Skin of body (tissue), 2 donors: Measurements from ENCODE around the gene SPATA46. TPM values are rescaled to one million over a fixed set of nuclear protein-coding genes. Genes with fewer than 3 reads are reported as not detected.

ENCODE experiments used
- DNase-seq: peaks from one replicate; lab custom pipeline; 2025; lab: John Stamatoyannopoulos, UW
- total RNA-seq: library from RNA; depleted of rRNA; stranded (reverse); fragments of >200 nt; gene quantifications from one replicate; pipeline ENCODE4 v1.2.3, GENCODE V29; 2014

The SPATA46 gene
- total RNA-seq, 1 donor from 2014 or later, result not detected

- DNase-seq, result no peak
These were observed 15.3 kb upstream of the SPATA46 start for GRCh38 chr1:162391790-162392563.

DNA sequence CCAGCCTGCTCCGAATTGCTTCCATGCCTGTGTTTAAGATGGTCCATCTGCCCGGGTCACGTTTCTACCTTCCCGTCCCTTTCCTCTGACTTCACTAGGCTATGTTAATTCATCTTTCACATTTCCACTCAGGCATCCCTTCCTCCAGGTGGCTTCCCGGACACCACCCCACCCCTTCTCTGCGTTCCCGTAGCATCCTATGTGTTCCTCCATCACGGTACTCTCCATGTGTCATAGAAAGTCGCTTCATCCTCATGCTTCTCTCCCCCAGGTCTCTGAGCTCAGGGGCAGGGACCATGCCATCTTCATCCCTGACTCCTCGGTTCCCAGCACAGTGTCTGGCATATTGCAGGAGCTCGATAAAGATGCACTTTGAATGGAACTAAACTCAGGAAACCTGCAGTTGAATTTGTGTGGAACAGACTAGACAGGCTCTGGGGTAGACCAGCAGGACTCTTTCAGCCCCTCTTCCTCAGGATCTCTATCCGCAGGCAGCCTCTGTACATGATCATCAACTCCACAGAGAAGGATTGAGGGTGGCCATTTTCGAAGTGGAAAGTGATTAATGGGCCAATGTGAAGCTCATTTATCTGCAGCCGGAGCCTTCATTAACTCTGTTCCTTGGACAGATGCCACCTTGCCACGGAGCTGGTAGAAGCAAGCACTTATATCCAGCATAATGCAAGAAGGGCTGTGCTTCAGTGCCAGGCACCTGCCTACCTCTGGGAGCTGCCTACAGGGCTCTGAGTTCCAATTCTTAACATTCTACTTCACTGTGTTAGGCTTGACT lies 13.9 kb upstream of the SPATA46 start:
- no peak for DNase-seq

DNA sequence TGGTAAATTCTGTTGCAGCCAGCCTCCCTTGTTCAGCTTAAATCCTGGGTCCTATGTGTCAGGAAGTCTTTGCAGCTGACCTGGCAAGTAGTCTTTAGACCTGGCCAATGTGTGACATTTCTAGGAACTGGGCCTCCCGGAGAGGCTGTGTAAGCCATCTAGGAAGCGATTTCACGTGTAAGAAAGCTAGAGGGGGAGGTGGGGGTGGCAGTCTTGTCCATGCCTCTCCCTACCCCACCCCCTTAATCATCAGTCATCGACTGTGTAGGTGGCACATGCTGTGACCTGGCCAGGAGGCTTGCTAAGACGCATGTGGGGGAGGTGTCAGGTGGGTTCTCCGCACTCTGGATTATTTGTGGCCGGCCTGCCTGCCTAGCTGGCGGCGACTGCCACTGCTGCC lies 13.3 kb upstream of the SPATA46 start:
- no peak for DNase-seq

DNA sequence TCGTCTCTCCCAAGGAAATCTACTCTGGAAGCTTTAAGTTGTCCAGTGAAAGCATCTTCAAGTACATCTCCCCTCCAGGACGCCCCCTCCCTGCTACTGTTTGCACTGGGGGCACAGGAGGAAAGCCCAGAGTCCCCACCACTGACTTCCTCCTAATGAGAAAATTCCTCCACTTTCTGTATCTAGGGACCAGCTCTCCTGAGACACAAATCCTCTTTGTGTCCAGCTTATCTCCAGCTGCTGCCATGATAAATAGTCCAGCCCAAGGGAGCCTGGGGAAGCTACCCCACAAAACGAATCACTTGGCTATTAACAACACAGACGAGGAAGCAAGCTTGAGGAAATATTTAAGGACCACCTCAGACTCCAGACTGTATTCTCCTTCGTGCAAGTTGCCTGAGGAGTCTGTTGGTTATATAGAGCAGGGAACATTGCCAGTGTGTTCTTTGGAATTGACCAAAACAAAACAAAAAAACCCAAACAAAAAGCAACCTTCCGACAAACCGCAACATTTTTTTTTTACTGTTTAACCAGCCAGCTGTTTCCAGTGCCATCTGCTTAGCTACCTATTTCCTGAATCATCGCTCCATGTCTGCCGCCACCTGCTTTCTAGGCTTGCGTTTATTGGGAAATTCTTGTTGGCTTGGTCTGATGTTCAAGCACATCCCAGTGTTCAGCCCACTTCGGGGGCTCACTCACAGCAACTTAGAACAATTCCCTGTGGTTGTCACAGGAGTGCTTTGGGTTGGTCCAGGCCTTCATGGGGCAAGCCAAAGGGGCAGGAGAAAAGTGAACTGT lies 12.6 kb upstream of the SPATA46 start:
- DNase-seq, result no peak

DNA sequence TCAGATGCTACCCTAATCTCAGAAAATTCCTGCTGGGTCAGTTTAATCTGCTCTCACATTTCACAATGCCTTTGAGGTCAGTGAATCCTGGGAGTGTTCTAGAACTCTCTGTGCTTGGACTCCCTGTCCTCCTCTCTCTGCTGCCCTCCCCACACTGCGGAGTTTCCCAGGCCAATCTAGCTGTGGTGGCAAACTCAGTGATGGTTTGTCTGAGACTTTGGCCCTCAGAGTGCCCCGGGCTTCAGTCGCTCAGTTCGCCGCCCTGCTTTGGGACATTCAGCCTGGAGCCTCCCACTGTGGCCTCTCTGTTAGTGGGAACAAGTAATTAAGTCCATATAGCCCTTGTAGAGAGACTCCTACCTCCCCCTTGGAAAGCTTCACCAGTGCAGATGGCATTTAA lies 12.0 kb upstream of the SPATA46 start:
- no peak for DNase-seq

DNA sequence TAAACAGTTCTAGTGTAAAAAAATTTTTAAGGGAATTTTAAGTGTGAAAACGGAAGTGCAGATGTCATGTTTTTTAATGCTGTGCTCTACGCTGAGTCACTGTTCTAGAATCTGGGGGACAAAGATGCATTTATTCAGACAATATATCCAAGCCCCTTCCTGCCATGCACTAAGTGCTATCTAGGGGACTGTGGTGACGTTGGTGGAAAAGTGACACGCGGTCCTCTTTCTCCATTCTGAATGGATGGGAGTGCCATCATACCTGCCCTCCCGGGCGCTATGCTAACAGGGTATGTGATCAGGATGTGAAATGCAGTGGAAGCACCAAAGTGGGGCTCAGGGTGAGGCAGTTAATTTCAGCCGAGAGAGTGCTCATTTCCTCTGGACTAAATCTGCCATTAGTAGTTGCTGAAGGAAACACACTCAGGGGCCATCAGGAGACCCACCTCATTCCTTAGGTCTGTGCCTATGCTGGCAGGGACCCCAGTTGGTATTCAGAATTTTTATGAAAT lies 11.5 kb upstream of the SPATA46 start:
- DNase-seq, result no peak

- DNase-seq, result no peak
These were observed 10.8 kb upstream of the SPATA46 start for GRCh38 chr1:162387226-162388082.

DNA sequence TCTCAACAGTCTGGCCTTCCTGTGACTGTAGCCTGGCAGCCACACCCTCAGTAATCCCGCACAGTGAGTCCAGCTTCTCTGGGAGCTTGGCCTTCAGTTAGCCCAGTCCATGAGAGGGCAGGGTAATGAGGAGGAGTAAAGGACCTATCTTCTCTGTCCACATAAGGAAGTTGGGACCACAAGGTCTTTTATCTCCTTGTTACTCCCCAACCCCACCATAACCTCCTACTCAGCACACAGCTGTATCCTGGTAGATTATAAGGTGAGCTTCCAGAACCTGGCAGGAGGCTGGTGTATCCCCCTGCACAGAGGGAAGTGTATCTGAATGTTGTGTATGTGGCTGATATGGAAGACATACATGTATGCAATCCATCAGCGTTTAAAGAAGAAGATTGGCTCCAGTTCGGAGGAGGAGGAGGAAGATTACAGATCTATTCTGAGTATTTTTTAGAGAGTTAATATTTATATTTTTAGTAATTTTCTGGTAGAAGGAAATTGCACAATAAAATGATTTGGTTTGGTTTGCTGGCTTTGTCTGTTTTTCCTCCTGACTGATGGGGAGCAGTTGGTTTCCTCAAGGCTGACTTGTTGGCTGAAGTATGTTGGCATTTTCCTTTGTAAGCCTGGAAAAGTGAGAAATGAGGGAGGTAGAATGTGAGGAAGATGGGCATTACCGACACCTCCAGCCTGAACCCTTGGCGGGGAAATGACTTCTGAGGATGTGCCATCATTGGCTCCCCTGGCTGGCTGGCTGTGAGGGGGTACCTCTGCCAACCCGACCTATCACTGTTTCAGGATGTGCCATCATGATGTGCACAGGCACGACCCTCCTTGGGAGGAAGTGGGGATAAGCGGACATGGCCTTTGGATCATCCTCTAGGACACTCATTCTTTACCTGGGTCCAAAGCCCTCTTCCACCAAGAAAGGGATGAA lies 9.9 kb upstream of the SPATA46 start:
- no peak for DNase-seq

DNA sequence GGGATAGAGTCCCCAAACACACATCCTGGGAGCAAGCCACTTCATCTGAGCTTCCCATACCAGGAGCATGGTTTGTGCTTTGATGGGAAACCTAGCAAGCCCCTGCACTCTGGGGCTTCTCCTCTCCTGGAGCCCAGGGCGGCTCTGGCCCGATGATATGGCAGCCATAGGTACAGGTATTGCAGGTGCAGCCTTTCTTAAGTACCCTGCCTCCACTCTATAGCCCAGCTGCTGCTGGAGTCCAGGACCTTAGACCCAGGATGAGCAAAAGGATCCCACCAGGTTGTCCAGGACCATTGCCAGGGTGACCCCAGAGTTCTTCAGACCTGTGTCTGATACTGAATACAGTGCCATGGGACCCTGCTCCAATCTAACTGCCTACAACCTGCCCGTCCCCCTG lies 9.0 kb upstream of the SPATA46 start:
- DNase-seq, result no peak

- DNase-seq, result no peak
These were observed 8.6 kb upstream of the SPATA46 start for GRCh38 chr1:162385280-162385623.

DNA sequence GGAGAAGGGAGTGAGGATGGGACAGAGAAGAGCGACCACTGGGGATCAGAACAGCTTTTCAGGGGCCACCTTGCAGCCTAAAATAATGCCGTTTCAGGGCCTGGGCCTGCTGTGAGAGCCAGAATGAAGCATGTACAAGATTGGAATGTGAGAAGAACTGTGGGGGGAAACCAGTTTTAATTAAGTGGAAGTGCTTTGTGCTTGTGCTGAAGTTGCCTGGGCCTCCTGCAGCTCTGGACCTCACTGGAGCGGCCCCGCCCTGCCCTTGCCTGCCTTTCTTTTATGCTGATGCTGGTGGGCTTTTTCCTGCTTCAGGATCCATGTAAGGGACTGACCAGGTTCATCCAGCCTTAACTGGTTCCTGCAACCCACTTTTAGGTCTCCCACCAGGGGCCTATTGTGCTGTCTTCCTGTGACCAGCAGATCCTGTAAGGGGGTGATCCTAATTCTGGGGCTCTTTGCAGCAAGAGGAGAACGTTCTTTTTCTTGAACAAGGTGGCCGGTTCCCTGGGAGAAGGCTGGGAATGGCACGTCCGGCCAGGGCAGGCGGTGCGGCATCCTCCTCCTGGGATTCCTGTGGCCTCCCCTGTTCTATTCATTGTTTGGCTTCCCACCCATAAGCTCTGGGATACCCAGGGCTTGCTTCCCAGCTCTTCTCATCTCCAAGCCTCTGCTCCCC lies 8.1 kb upstream of the SPATA46 start:
- no peak for DNase-seq

- no peak for DNase-seq
These were observed 7.5 kb upstream of the SPATA46 start for GRCh38 chr1:162384116-162384515.

DNA sequence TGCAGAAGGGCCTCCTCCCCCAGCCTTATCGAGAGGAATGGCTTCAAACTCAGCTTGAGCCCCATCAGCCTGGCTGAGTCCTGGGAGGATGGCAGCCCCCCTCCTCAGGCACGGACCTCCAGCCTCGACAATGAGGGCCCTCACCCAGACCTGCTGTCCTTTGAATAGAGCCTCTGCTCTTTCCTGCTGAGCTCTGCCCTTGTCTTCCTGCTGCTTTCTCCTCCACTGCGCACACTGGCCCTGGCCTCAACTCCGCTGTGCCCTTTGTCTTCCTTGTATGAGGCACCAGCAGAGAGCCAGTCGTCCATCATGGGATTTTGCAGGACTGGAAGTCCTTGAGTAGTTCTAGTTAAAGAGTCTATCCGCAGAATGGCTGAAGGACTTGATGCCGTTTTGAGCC lies 6.9 kb upstream of the SPATA46 start:
- DNase-seq, result no peak

DNA sequence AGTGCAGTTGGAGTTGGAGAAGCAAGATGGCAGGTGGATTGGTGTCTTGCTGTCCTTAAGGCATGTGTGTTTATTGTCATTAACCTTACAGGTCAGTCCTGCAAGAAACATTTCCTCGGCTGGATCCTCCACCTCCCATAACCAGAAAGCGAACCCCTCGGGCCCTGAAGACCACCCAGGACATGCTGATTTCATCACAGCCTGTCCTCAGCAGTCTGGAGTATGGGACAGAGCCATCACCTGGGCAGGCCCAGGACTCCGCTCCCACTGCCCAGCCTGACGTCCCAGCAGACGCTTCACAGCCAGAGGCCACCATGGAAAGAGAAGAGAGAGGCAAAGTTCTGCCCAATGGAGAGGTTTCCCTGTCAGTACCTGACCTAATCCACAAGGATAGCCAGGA lies 6.4 kb upstream of the SPATA46 start:
- DNase-seq, result no peak

DNA sequence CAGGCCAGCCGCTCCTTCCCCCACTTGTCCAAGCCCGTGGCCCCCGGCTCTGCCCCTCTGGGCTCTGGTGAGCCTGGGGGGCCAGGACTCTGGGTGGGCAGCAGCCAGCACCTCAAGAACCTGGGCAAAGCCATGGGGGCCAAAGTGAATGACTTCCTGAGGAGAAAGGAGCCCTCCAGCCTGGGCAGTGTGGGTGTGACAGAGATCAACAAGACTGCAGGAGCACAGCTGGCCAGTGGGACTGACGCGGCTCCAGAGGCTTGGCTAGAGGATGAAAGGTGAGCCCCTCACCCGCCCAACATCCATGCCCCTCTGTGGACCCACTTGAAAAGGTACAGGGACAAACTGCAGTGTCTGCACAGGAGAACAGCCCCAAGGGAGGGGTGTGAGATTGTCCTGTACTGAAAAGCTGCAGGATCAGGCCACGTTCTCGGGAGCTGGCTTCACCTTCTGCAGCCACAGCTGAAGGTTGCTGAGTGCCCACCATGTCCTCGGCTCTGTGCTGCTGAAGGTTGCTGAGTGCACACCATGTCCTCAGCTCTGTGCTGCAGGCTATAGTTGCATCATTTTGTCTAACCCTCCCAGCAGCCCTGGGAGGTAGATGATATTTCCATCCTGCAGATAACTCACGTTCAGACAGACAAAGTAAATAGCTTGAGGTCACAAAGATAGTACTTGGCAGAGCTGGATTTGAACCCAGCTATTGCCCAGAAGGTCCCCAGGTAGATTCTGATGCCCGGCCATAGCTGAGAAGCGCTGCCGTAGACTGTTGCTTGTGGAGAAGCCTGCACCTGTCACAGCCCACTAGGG lies 5.5 kb upstream of the SPATA46 start:
- DNase-seq, result no peak

GRCh38 chr1:162381383-162381782 lies 4.7 kb upstream of the SPATA46 start, which contains the start of gene C1orf226:
Gene C1orf226 (plus strand): TSS chr1:162381728. CDS start chr1:162381902, 174 bp downstream.
- DNase-seq, result no peak

- no peak for DNase-seq
These were observed 3.6 kb upstream of the SPATA46 start for GRCh38 chr1:162380061-162380846.
